NCI-H2171 (cell line): Measurements from ENCODE around the gene IL18BP.

Experiments used
- DNase-seq: peaks from one replicate; lab custom pipeline; 2025; lab: John Stamatoyannopoulos, UW

IL18BP gene

DNA sequence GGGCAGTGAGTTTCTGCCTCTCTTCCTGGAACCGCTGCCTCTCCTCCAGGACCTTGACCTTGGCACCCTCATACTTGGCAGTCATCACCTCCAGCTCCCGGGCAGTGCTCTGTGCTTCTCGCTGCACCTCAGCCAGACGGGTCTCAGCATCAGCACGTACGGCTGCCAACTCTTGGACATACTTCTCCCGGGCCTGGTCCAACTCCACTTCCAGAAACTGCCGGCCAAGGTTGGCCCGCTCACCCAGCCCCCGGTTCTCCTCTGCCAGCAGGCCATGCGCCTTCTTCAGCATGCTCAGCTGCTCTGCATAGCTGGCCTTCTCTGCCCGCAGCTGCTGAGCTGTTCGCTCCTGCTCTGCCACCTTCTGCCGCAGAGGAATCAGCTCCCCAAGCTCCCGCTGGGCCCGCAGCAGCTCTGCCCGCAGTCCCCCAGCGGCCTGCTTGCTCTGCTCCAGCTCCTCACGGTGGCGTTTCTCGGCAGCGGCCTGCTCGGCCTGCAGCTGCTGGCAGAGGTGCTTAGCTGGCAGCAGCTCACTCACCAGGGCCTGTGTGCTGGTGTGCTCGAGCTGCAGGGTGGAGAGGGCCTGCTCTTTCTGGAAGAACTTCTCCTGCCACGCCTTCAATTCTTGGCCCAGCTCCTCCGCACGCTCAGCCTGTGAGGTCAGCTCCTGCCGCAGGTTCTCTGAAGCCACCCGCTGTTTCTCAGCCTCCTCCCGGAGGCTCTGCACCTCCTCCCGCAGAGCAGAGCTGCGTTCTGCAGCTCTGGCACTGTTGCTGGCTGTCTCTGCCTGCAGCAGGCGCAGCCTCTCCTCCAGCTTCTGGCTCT is 14.4 kb downstream of the IL18BP start:
- no peak for DNase-seq

DNA sequence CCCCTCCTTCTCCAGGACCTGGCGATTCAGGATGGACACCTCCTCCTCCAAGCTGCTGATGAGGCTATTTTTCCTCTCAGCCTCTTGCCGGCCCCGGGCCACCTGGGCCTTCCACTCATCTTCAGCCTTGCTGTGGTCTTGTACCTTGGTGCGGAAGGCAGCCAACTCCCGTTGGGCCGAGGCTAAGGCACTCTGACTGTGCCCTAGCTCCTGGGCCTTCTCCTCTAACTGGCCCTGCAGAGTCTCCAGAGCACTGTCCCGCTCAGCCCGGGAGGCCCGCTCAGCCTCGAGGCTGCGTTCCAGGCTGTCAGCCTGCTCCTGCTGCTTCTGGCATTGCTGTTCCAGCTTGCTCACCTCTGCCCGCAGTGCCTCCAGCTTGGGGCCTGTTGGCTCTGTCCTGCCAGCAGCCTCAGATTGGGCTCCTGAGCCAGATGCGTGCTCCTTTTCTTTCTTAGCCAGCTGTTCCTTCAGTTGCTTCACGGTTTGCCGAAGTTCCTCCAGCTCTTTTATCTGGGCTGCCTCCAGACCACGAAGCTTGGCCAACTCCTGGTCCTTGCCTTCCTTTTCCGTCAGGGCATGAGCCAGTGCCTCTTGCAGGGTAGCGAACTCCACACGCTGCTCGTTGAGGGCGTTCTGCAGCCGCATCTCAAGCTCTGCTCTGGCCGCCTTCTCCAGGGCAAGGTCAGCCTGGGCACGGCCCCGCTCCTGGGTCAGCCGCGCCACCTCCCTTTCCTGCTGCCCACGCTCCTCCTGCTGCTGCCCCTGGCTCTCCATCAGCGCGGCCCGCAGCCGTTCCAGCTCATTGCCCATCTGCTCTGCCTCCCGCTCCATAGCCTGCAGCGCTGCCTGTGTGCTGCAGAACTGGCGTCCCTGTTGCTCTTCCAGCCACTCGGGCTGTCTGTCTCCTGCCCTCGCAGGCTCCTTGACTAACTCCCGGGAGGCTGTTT is 15.3 kb downstream of the IL18BP start:
- DNase-seq: no peak

DNA sequence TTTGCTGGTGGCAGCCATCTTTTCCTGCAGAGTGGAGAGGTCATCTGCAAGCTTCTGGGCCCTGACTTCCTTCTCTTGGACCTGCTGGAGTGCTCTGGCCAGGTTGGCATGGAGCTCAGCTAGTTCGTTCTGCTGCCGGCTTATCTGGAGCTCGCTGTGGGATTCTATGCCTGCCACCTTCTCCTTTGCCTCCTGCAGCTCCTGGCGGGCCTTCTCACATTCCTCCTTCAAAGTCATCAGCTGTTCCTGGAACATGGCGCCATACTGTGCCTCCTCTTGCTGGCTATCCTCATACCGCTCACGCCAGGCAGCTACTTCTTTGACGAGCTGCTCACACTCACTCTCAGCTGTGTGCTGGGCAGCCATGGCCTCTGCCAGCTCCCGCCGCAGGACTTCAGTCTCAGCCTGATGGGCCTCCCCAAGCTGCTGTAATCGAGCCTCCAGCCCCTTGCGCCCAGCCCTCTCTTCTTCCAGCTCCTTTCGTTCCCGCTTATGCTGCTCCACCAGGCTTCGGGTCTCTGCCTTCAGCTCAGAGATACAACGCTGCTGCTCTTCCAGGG is 16.1 kb downstream of the IL18BP start:
- no peak for DNase-seq

DNA sequence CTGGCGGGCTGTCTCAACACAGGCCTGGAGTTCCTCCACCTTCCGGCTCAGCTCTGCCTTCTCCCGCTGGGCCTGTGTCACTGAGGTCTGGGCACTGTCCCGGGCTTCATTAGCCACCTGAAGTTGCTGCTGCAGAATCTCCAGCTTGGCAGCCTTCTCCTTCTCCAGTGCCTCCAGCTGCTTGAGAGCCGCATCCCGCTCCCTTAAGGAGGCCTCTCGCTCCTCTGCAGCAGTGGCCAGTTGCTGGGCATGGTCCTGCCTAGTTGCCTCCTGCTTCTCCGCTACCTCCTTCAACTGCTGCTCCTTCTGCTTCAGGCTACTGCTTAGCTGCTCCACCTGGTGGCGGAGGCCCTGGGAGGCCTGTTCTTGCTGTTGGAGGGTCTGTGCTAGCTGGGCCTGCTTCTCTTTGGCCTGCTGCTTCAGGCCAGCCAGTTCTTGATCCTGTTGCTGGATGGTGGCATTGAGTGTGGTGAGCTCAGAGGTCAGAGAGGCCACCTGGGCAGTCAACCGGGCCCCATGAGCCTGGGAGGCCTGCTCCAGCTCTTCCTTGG is 16.9 kb downstream of the IL18BP start:
- DNase-seq: no peak

DNA sequence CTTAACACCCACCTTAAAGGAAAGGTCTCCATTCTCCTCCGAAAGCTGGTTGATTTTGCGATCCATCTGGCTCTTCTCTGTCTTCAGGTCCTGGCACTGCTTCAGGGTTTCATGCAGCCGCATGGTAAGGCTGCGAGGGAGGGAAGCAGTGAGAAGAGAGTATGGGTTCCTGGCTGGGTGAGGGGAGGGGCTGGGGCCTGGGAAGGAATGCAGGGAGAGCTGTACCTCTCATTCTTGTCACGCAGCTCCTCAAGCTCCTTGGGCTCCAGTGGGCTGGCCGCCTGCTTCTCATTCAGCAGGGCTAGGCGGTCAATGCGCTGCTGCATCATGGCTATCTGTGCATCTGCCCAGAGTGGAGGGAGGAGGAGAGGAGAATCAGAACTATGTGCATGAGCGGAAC is 19.5 kb downstream of the IL18BP start:
- no peak for DNase-seq

DNA sequence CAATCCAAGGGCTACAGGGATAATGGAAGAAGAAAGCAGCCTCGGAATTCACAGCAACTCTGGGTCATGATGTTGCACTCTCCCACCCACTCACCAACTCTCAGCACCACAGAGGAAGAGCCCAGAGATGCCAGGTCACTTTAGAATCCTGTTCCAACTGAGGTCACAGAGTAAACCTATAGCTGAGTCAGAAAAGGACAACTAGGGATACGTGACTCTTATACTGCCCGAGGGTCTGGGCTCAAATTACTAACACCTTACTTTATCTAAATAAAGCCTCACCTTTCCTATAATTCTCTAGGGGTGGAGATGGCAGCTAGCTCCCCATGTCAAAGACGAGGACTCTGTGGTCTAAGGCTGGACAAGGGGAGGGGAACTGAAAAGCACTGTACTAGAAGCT is 24.6 kb downstream of the IL18BP start:
- no peak for DNase-seq

DNA sequence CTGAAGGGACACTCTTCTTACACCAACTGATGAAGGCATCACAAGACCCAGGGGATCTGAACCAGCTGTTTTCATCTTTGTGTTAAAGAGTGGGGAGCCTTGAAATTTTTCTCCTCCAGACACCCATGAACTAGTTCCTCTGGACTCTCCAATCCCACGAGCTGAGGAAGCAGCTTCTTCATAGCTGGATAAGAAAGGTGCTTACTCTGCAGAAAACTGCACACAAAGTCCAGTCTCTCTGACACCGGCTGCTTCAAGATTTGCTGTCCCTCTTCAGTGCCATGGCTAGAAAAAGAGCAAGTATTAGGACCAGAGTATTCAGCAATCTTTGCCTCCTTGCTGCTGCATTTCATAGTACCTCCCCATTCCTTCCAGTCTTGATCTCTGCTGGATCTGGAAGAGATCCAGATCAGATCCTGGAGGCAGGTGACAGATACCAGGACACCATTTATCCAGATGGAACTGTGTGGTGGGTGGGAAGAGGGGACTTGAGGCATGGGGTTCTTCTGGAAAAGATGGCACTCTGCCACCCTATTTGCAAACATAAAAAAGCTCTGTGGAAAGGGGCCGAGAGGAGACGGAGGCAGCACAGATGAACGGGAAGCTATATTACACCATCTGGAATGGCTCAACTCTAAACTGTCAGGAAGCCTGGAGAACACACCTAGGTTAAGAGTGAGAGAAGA is 25.5 kb downstream of the IL18BP start:
- DNase-seq: no peak

DNA sequence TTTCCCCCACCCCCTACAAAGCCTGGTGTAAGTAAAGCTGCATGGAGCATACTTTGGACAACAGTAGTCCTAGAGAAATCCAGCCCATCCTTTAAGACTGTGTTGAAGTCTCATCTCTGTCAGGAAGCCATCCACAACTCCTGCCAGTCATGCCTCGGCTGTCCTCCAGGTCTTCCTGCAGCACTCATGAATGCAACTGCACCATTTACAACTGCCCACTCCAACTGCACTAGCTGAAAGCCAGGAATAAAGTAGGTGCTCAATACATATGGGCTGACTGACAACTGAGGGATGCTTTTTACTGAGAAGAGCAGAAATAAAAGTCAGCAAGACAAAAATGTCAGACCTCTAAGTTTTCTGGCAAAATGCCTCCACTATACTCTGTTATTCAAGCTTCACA is 27.4 kb downstream of the IL18BP start:
- DNase-seq: no peak

DNA sequence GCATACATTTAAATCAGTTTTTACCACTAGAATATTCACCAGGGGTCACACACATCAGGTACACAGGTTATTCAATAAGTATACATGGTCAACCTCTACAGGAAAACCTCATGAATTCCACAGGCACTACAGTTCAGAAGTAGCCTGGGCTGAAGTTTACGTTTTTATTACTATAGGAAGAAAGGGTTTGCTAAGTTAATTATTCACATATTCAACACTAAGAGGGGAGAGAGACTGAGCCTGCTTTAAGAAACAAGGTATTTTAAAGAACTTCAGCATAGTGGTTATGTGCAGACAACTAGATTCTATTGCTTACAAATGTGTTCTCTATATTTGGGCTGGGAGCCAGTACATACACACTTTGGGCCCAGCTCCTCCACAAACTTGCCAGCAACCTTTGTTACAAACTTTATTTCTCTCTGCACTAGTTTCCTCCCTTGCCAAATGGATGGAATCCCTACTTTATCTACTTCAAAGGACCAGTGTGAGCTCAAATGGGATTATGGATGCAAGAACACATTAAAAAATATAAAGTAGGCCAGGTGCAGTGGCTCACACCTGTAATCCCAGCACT is 31.9 kb downstream of the IL18BP start:
- no peak for DNase-seq

DNA sequence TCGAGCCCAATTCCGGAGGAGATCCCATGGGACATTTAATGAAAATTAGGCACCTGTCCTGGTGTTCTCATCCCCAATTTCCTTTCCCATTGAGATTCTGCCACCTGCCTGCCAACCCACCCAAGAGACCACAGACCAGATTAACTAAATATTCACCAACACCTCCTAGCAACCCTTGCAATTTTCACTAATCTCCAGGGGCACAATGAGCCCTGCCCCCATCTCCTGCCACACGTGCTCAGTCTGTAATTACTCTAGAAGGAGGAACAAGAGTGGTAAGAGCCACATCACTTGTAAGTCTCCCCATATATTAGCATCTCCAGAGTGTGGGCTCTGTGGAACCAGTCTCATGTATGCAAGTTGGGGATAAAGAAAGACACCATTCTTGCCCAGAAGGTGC is 38.0 kb downstream of the IL18BP start:
- DNase-seq: peak; percentile 43

DNA sequence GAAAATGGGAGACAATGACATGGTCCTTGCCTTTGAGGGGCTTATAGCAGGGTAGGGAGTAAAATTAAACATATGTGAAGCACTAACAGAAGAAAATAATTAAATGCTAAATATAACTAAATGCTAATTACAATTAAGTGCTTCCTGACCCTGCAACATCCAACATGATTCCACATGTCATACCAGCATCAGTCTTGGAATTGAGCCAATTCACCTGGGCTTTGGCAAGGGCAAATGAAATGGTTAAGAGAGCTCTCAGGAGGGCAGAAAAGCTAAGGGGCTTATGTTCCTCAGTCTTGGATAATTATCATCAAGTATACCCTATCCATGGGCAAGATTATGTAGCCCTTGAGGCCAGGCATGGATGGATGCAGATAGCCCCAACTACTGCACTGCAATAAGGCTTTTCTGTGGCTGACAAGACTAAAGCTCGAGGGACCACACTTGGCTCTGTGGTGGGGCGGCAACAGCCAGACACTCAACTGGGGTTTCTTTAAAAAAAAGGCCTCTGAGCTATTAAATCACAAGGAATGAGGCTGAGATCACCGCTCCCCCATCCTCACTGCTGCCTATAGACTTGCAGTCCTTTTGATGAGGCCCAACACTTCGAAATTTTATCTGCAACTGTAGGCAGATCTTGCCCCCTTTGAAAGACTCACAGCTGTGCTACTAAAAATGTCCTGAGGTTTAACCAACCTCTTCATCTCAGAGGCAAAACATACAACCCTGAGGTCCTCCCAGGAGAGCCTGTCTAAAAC is 39.0 kb downstream of the IL18BP start:
- peak; percentile 82 for DNase-seq

DNA sequence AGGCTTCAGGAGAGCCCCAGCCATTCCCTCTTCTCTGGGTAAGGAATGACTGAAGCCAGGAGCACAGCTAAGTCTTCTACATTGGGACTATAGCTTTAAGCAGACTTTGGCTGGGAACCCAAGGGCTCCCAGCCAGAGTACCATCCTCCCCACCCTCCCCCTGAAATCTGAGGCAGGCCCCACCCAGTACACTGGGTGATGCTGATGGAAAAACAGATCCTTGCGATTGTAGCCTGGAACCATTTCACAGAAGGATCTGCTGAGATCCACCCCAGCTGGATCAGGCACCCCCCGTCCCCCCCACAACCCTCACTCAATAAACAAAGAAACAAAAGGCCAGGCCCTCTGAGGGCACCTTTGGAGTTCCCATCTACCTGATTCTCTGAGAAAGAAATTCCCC is 39.8 kb downstream of the IL18BP start:
- DNase-seq: no peak

DNA sequence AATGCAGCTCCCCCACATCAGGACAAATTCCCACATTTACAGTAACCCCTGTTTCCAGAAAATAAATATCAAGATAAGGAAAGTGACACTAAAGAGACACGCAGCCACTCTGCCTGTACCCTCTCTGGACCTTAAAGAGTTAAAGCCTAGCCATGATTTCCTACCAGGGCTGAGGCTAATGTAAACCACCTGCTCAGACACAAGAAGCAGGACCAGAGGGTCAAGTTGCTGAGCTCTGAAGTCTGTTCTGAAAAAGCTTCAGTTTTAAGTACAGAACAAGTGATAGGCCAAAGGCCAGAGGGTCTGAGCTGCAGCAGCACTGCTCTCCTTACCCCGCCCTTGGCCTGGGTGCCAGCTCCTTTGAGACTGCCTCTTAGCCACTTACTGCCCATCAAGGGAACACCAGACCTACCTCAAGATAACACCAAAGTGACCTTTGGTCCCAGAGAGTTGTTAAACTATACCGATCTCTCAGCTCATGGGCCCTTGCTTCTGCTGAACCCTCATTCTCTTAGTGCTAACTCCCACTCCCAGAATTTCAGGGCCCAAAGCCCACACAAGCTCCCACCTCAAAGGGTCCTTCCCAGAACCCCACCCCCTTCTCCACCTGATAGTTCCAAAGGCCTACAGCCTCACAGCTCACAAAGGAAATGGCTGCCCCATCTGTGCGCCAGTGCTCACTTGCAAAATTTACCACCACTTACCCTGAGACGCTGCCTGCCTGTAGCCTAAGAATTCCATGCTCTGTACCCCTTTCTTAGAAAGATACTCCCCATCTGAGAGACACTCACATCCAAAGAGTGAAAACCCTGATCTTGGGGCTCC is 40.5 kb downstream of the IL18BP start:
- no peak for DNase-seq

DNA sequence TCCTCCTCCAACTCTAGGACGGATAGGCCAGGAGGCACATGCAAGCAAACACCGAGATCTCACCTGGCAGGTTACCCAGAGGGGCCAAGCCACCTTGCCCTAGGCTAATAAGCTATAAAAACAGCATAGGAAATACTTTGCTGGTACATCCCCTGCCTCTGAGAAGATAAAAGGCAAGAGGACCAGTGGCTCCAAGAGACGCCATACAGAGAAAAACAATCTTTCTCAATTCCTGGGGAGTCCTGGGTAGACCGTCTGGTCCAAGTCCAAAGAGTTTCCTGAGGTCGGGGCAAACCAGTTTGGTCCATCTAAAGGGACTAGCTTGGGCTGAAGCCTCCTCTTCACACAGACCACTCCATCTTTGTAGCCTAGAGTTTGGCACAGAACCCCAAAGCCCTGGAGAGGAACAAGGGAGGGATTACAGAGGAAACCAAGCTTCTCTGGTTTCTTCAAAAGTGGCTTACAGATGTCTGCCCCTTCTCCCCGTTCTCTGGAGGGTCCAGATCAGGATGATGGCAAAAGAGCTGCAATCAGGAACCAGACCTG is 41.2 kb downstream of the IL18BP start:
- no peak for DNase-seq

DNA sequence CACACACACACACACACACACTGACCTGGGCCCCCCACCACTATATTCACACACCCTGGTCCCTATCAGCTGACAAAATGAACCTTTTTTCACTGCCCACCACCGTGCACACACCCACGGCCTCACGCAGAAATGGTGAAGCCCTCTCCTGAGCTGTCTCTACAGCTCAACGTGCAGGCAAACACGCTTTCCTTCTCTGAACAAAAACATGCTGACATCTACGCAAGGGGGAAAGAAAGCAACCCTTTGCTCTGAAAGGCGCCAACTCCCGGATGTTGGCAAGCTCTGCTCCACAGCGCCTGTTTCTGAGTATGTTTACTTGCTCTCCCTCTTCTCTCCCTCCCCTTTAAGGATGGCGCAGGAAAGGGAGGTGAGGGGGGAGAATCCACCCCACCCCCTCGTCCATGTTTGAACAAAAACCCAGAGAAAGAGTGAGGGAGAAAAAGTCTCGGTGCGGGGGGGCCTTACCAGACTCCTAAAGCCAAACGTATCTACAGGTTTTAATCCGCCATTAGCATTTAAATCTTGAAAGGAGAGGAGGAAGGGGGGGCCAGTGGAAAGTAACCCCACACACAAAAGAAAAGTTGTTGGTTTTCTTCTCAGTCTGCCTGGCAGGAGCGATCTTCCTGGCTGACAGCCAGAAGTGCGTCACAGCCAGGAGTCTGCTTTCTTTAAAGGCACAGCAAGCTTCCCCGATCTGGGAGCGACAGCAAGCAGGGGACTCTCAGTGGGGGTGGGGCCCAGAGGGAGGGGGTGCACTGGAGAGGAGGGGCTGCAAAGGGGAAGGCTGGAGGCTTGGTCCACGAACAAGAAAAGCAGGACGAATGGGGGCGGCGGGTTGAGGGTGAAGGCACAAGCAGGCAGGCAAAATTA is 42.0 kb downstream of the IL18BP start:
- peak; percentile 88 for DNase-seq

DNA sequence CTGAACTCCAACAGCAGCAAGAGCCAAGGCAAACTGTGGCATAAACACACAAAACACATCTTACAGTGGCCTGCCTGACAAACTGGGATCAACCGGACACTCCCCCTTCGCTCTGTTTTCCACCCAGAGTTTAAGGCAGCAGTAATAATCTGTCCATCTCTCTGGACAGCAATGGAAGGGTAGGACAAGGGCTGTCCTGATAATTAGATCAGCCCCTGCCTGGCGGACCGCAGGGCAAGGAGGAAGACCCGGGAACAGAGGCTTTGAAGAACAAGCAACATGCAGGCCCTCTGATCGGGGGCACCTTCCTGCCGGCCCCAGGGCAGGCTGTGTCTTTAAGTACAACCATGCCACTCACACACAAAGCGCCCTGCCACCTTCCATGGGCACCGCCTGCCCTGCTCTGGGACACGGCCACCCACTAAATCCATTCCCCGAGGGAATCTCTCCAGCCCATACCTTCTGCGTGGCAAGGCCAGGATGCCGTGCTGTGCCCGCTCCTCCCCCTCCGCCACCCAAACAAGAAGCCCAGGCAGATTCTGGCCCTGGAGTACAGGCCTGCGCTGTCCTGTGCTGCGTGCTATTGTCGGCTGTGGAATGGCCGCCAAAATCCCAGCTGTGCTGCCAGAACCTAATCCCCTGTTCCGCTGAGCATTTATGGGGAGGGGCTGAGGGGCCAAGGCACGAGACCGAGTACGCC is 42.8 kb downstream of the IL18BP start:
- peak; percentile 64 for DNase-seq

DNA sequence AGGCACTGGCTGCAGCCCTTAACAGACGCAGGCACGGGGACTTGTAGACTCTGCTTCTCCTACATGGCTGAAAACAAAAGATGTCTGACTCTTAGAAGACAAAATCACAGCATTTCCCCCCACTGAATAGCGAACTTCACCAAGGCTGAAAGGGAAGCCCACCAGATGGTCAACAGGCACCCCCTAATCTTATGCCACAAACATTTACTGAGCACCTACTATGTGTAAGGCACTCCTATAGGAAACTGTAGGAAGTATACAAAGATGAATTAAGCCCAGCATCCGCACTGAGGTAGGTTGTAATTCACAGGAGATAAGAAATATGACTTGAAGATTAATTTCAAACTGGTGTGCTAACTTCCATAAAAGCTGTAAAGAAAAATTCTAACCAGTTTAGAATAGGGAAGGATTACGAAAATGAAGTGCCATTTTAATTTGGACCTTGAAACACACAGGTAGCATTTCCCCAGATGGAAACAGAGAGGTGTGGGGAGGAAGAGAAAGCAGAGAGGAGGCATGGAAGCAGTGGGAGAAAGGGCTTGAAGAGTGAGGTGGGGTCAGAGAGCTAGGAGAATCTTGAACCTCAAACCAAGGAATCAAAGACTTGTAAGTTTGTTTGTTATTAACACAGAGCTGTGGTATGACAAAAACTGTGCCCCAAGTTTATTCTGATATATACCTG is 43.5 kb downstream of the IL18BP start:
- DNase-seq: no peak
